HepG2 (cell line): ENCODE measurements around the gene NARS2. TPM values are rescaled to one million over a fixed set of nuclear protein-coding genes. Genes with fewer than 3 reads are reported as not detected.

Experiments
- ATAC-seq: fragments of 200-7000 bp; cut with Tn5 transposase; 3 replicates; pipeline ENCODE4 v1.9.1; 2020; ENCODE audit warnings: mild to moderate bottlenecking, moderate library complexity
- BruUV-seq: library from RNA; stranded (reverse); fragments of 400-500 nt; replicated peaks from 2 replicates; lab custom pipeline; 2021; lab: Mats Ljungman, UMichigan
- CTCF ChIA-PET: fragments of 300-600 bp; formaldehyde crosslinking; extraction: SDS; loops from one replicate; lab custom pipeline; 2021; ENCODE audit warnings: low total read pairs, inconsistent platforms, low intra/inter-chr PET ratio; lab: Yijun Ruan, JAX
- POLR2A ChIA-PET: fragments of 350-600 bp; sonication (Branson Sonifier 250); formaldehyde crosslinking; loops from one replicate; lab custom pipeline; 2020; ENCODE audit warnings: antibody characterized with exemption, inconsistent platforms; lab: Yijun Ruan, JAX
- DNase-seq: peaks from one replicate; pipeline ENCODE4 v3.0.0-alpha.2; 2015; ENCODE audit warnings: low spot score
- FAIRE-seq: peaks from 3 replicates; lab custom pipeline; 2011; peaks lifted over from hg19 to GRCh38; lab: Jason Lieb, UNC
- H2AFZ ChIP-seq: one replicate; pipeline ENCODE4 v1.6.1; 2011; ENCODE audit warnings: low read length, inconsistent platforms
- H3K27ac ChIP-seq: fragments of 300-600 bp; 3 replicates; pipeline ENCODE4 v1.8.0; 2011; ENCODE audit warnings: mixed run types, mild to moderate bottlenecking, mixed read lengths, low read length, inconsistent platforms; ENCODE audit not compliant: insufficient read depth; ENCODE audit errors: extremely low read length
- H3K27me3 ChIP-seq, 2 experiments: fragments of 200-600 bp in 1 of 2; 2 replicates in 1 of 2; 3 replicates in 1 of 2; pipeline versions ENCODE4 v1.6.0 to v1.8.0; 2011; ENCODE audit warnings: low read length in 2 of 2, mild to moderate bottlenecking in 2 of 2, moderate library complexity in 2 of 2, inconsistent platforms in 1 of 2; ENCODE audit not compliant: insufficient read depth in 2 of 2, control insufficient read depth in 1 of 2
- H3K36me3 ChIP-seq, 2 experiments: fragments of 200-600 bp in 1 of 2; replicated peaks in 1 of 2; 2 replicates in 1 of 2; 3 replicates in 1 of 2; pipeline versions ENCODE4 v1.5.1 to v1.8.0; 2011; ENCODE audit warnings: low read length in 2 of 2, inconsistent platforms in 1 of 2; ENCODE audit not compliant: insufficient read depth in 2 of 2, control insufficient read depth in 1 of 2
- H3K4me1 ChIP-seq: 2 replicates; pipeline ENCODE4 v1.5.1; 2012; ENCODE audit warnings: low read length, inconsistent platforms; ENCODE audit not compliant: insufficient read depth
- H3K4me2 ChIP-seq: 2 replicates; pipeline ENCODE4 v1.6.0; 2011; ENCODE audit warnings: low read depth, low read length, inconsistent platforms
- H3K4me3 ChIP-seq, 3 experiments: fragments of 200-600 bp in 1 of 3; sonication (generic), shearing (Covaris generic) in 1 of 3; replicated peaks in 1 of 3; 2 replicates each; pipeline ENCODE4 v1.5.1; 2011 to 2016; ENCODE audit warnings: low read length in 3 of 3, inconsistent platforms in 2 of 3, low read depth in 2 of 3, mild to moderate bottlenecking in 2 of 3, control low read depth in 1 of 3, mixed read lengths in 1 of 3; ENCODE audit not compliant: insufficient read depth in 1 of 3
- H3K79me2 ChIP-seq: one replicate; pipeline ENCODE4 v1.6.1; 2011; ENCODE audit warnings: low read length, inconsistent platforms; ENCODE audit not compliant: insufficient read depth
- H3K9ac ChIP-seq: 2 replicates; pipeline ENCODE4 v1.6.0; 2011; ENCODE audit warnings: mild to moderate bottlenecking, low read depth, low read length, inconsistent platforms; ENCODE audit not compliant: insufficient read depth
- H3K9me3 ChIP-seq: 2 replicates; pipeline ENCODE4 v1.5.1; 2012; ENCODE audit warnings: mild to moderate bottlenecking, low read length
- H4K20me1 ChIP-seq: 2 replicates; pipeline ENCODE4 v1.6.0; 2011; ENCODE audit warnings: inconsistent platforms, mild to moderate bottlenecking, low read length, moderate library complexity; ENCODE audit not compliant: insufficient read depth
- GMEB2 ChIP-seq: IDR thresholded peaks from 2 replicates; pipeline ENCODE4 v1.6.1; 2016; ENCODE audit warnings: missing biosample characterization, missing genetic modification reagents, low read depth
- HDAC1 ChIP-seq: sonication (generic); formaldehyde crosslinking; IDR thresholded peaks from 2 replicates; pipeline ENCODE4 v1.5.1; 2020; ENCODE audit warnings: mild to moderate bottlenecking, missing genetic modification reagents
- RERE ChIP-seq: IDR thresholded peaks from 2 replicates; pipeline ENCODE4 v1.6.1; 2016; ENCODE audit warnings: low read depth, missing genetic modification reagents, missing compliant biosample characterization
- RXRA ChIP-seq: sonication (generic); formaldehyde crosslinking; IDR thresholded peaks from 2 replicates; pipeline ENCODE4 v1.5.1; 2020; ENCODE audit warnings: missing genetic modification reagents
- SRY ChIP-seq: sonication (generic); formaldehyde crosslinking; IDR thresholded peaks from 2 replicates; pipeline ENCODE4 v1.8.0; 2022; ENCODE audit warnings: mild to moderate bottlenecking, missing genetic modification reagents
- ZBTB8A ChIP-seq: sonication (generic); formaldehyde crosslinking; IDR thresholded peaks from 2 replicates; pipeline ENCODE4 v1.4.0; 2020; ENCODE audit warnings: mild to moderate bottlenecking, low read depth, missing genetic modification reagents, borderline replicate concordance
- ZKSCAN1 ChIP-seq: fragments of 150-350 bp; IDR thresholded peaks from 2 replicates; pipeline ENCODE4 v1.6.1; 2014; ENCODE audit warnings: low read length
- WGBS: methylation state at CpG from one replicate; pipeline ENCODE4 v1.1.6; 2017; ENCODE audit warnings: low lambda C conversion rate; 5-methylcytosine and 5-hydroxymethylcytosine counted together
- in situ Hi-C: cut with HindIII; loops from 2 replicates; pipeline ENCODE4 v1.10.0; 2017; ENCODE audit warnings: low pct_unique_long_range_greater_than_20kb; ENCODE audit not compliant: extremely low pct_ligation_motif_present
- intact Hi-C: fragments of 100-400 bp; cut with micrococcal nuclease; formaldehyde crosslinking; loops from one replicate; pipeline ENCODE4 v1.10.0; 2022; ENCODE audit not compliant: unreplicated experiment
- polyA plus RNA-seq, 8 experiments: library from polyadenylated mRNA; depleted of rRNA in 3 of 8; stranded (reverse) in 7 of 8; unstranded in 1 of 8; fragments of >200 nt; fragmentation: Illumina TruSeq in 4 of 8; extraction: Trizol in 4 of 8; gene quantifications; 2 replicates each; pipeline versions ENCODE4 v1.2.1 to v1.2.3, GENCODE V29; 2011 to 2016; ENCODE audit warnings: low read depth in 4 of 8, missing spikeins in 1 of 8, mixed read lengths in 1 of 8; ENCODE audit not compliant: insufficient read depth in 1 of 8
- total RNA-seq, 5 experiments: library from RNA; depleted of rRNA; stranded (reverse); fragments of >200 nt; fragmentation: Illumina TruSeq; extraction: Trizol; gene quantifications; 2 replicates each; pipeline ENCODE4 v1.2.3, GENCODE V29; 2016; ENCODE audit warnings: low read depth in 1 of 5
- TF ChIP-seq, protein P1 (sequence below): sonication (generic); formaldehyde crosslinking; IDR thresholded peaks from 2 replicates; pipeline ENCODE4 v1.9.0; 2021; ENCODE audit warnings: mild to moderate bottlenecking, missing genetic modification reagents
- TF ChIP-seq, protein P2 (sequence below): sonication (generic); formaldehyde crosslinking; IDR thresholded peaks from 2 replicates; pipeline ENCODE4 v1.4.0; 2020; ENCODE audit warnings: missing genetic modification reagents

NARS2 gene
- total and polyA plus RNA-seq, 2 of the 13 experiments (the other 11 are each of a cell fraction or from before 2014, with no cell fraction given): 45.9 to 65.0 TPM

GRCh38 chr11:78426845-78427244, 147.8 kb downstream of the NARS2 start:
- POLR2A ChIA-PET: no interaction called here
- Histone ChIP-seq H3K27me3 (no peaks in the 10 kb centered on the region), H3K9ac (no peak overlapping the region), H3K4me3 (no peak overlapping the region), H3K79me2 (no peaks in the 10 kb centered on the region), H2AFZ (no peak overlapping the region), H3K9me3 (no peaks in the 10 kb centered on the region), H4K20me1 (no peaks in the 10 kb centered on the region), H3K4me2 (no peak overlapping the region), H3K36me3 (peaks cover 0 to 4% of the 10 kb centered on the region in 2 experiments; a peak in 1 of 5 replicates), H3K4me1 (no peaks in the 10 kb centered on the region), H3K27ac (no peak overlapping the region)
- ATAC-seq (no peak), FAIRE-seq (no peak), DNase-seq (no peak)
- in situ Hi-C loops (no loop called here), intact Hi-C loops (no loop called here)
- 90% methylated on average over 1 of the region's 1 CpG for WGBS
- BruUV-seq: no TSS peak
- CTCF ChIA-PET: no interaction called here
- TF ChIP-seq ZBTB8A (CRISPR knock-in tag) (no peak), RERE (no peak), RXRA (CRISPR knock-in tag) (no peak), ZKSCAN1 (no peak), GMEB2 (CRISPR knock-in tag) (no peak), SRY (CRISPR knock-in tag) (no peak), HDAC1 (CRISPR knock-in tag) (no peak)
- TF ChIP-seq, protein P1, sequence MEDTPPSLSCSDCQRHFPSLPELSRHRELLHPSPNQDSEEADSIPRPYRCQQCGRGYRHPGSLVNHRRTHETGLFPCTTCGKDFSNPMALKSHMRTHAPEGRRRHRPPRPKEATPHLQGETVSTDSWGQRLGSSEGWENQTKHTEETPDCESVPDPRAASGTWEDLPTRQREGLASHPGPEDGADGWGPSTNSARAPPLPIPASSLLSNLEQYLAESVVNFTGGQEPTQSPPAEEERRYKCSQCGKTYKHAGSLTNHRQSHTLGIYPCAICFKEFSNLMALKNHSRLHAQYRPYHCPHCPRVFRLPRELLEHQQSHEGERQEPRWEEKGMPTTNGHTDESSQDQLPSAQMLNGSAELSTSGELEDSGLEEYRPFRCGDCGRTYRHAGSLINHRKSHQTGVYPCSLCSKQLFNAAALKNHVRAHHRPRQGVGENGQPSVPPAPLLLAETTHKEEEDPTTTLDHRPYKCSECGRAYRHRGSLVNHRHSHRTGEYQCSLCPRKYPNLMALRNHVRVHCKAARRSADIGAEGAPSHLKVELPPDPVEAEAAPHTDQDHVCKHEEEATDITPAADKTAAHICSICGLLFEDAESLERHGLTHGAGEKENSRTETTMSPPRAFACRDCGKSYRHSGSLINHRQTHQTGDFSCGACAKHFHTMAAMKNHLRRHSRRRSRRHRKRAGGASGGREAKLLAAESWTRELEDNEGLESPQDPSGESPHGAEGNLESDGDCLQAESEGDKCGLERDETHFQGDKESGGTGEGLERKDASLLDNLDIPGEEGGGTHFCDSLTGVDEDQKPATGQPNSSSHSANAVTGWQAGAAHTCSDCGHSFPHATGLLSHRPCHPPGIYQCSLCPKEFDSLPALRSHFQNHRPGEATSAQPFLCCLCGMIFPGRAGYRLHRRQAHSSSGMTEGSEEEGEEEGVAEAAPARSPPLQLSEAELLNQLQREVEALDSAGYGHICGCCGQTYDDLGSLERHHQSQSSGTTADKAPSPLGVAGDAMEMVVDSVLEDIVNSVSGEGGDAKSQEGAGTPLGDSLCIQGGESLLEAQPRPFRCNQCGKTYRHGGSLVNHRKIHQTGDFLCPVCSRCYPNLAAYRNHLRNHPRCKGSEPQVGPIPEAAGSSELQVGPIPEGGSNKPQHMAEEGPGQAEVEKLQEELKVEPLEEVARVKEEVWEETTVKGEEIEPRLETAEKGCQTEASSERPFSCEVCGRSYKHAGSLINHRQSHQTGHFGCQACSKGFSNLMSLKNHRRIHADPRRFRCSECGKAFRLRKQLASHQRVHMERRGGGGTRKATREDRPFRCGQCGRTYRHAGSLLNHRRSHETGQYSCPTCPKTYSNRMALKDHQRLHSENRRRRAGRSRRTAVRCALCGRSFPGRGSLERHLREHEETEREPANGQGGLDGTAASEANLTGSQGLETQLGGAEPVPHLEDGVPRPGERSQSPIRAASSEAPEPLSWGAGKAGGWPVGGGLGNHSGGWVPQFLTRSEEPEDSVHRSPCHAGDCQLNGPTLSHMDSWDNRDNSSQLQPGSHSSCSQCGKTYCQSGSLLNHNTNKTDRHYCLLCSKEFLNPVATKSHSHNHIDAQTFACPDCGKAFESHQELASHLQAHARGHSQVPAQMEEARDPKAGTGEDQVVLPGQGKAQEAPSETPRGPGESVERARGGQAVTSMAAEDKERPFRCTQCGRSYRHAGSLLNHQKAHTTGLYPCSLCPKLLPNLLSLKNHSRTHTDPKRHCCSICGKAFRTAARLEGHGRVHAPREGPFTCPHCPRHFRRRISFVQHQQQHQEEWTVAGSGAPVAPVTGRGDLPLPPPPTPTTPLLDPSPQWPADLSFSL (CRISPR knock-in tag): no peak
- TF ChIP-seq, protein P2, sequence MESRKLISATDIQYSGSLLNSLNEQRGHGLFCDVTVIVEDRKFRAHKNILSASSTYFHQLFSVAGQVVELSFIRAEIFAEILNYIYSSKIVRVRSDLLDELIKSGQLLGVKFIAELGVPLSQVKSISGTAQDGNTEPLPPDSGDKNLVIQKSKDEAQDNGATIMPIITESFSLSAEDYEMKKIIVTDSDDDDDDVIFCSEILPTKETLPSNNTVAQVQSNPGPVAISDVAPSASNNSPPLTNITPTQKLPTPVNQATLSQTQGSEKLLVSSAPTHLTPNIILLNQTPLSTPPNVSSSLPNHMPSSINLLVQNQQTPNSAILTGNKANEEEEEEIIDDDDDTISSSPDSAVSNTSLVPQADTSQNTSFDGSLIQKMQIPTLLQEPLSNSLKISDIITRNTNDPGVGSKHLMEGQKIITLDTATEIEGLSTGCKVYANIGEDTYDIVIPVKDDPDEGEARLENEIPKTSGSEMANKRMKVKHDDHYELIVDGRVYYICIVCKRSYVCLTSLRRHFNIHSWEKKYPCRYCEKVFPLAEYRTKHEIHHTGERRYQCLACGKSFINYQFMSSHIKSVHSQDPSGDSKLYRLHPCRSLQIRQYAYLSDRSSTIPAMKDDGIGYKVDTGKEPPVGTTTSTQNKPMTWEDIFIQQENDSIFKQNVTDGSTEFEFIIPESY (CRISPR knock-in tag): no peak
